GM18511 (cell line): Measurements from ENCODE around the gene AAK1.
"Not testable (repeated sequence)": the region's sequence is repeated elsewhere in the genome, so short reads cannot be mapped to it uniquely, and the experiment has no call there.

Experiments
- ATAC-seq: cut with Tn5 transposase; IDR thresholded peaks from one replicate; pipeline ENCODE4 v1.9.1; 2021; ENCODE audit warnings: mild to moderate bottlenecking, moderate library complexity; ENCODE audit not compliant: unreplicated experiment

Gene AAK1

DNA sequence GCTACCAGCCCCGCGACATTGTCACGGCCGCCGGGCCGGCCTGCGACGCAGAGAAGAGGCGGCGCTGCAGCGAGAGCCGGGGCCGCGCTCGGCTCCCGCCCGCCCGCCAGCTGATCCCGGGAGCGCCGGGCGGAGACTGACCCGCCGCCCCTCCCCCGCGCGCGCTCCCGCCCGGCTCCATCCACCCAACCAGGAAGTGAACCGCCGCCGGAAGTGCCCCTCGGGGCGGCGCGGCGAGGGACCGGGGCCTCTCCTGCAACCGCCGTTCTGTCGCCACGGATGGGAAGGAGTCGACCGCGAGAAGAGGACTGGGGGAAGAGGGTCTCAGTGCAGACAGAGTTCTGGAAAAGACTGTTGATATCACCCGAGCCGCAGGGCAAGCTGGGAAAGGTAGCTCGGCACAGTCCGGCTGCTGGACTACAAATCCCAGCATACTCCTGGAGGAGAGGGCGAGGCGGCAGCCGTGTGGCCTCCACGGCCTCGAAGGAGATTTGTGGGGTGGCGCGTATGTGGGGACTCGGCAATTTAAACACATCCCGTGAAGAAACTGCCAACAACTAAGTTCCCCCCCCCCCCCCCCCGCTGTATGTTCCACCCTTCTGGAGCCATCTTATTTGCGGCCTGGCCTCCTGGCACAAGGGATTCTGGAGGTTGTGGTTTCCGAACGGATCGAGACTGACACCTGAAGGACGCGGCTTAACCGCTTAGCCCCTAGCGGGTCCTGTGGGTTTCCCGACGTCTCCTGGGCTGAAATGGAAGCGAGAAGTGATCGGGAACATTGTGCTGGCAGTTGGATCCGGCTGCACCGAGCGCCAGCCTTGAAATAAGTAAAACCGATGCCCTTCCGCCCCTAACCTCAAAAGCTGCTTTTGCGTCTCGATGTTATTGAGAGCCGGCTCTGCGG lies at the start of gene AAK1:
Gene AAK1 (minus strand): TSS at position 138 of the 904 bp plus-strand sequence. CDS start 699 bp downstream, outside the sequence.
- ATAC-seq = peak; percentile 46

DNA sequence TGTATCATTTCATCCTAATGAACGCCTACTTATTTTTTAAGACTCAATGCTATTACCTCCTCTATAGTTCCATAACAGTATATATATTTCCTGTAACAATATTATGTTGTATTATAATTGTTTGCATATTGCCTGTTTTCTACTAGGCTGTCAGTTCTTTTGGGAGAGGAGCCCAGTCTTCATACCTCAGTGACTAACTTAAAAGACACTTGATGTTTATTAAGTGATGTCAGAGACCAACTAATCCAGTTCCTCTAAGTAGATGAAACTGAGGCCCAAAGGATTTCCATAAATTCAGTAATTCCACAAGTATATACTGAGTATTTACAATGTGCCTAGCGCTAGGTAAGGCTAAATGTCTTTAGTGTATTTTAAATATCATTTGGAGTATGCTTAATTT lies 48.9 kb upstream of the AAK1 start:
- ATAC-seq = no peak

DNA sequence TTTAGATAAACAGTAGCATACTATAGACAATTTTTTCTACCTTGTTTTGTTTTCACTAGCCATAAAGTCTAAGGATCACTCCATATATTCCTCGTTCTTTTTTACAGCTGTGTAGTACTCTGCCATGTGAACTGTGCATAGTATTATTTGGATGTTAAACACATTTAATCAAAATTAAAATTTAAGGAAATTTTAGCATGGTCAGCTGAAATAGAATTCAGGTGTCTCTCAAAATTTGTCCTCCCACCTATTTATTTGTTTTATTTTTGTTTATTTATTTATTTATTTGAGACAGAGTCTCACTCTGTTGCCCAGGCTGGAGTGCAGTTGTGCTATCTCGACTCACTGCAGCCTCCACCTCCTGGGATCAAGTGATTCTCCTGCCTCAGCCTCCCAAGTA lies 46.4 kb upstream of the AAK1 start:
- ATAC-seq = no peak

DNA sequence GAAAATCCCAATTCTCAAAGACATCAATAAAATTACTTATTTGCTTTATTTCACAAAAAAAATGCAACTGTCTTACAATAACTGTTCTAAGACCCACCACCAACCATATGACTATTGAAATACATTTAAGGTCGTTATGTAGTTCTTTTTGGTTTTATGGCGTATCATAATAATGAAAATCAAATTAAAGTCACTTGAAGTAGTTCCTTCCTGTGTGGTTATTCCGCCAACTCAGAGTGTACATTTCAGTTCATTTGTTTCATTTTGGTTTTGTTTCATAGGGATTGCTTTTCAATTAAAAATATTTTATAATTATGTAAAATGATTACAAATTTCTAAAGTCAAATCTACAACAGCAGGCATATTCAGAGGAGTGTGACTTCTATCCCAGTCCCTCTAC lies 45.9 kb upstream of the AAK1 start:
- no peak for ATAC-seq

DNA sequence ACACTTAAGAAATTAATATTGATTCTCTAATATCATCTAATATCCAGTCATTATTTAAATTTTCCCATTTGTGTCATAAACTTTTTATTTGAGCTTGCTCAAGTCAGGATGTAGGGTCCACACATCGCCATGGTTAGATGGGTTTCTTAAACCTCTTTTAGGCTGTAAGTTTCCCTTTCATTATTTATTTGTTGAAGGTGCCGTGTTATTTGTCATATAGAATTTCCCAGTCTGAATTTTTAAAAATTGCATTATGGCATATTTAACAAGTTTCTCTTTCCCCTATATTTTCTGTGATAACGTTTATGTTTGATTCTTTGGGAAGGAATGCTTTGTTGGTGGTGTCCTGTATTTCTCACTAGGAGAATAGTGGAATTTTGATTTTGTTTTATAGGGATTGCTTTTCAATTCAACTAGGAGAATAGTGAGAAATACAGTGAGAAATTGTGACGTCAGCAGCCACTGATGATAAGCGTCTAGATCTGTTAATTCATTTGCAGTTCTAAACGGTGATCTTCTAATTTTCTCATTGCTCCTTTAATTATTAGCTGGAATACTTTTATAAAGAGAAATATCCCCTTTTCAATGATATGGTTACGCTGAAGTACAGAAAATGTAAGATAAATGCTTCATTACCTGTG lies 44.6 kb upstream of the AAK1 start:
- ATAC-seq = no peak

DNA sequence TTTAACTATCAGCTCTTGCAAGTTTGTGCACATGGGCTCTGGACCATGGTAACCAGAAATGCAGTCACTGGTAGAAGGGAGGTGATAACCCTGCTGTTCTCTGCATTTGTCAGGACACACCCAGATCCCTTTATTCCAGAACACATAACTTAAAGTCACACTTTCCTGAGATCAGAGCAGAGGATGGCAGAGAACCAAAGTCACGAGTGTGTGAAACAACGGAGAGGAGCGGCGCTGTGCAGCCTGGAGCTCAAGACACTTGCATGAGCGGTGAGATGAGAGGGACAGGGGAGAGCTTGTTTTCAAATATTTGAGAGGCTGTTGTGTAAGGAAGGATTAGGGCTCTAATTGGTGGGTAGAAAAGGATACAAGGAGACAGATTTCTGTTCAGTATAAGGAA lies 43.3 kb upstream of the AAK1 start:
- ATAC-seq = no peak

DNA sequence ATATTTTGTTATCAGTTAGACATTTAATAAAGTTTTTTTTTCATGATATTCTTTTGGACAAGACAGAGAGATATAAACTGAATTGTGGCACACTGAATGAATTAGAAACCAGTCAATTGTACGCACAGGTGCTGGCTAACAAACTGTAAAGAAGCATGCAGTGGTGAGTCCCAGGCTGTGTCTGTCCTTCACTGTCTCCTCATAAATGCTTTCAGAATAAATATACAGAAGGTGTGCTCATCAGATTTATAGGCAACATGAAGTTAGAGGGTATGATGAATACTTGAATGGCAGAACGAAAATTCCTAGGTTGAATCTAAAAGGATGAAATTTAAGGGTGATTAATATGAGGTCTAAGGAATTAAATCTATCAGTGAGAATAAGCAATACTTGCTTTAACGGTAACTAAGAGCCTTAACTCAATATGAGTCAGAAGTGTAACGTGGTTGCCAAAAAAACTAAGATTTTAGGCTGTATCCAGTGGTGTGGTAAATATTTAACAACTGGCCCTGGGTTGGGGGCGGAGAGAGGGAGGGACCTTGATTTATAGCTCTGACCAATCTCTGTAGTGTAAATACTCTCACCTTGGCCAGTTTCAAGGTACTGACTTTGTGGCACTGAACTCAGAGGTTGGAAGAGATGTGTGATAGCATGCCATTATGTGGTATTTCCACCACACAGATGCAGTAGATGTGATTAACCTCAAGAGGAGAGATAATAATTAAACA lies 41.9 kb upstream of the AAK1 start:
- ATAC-seq = peak; percentile 85

DNA sequence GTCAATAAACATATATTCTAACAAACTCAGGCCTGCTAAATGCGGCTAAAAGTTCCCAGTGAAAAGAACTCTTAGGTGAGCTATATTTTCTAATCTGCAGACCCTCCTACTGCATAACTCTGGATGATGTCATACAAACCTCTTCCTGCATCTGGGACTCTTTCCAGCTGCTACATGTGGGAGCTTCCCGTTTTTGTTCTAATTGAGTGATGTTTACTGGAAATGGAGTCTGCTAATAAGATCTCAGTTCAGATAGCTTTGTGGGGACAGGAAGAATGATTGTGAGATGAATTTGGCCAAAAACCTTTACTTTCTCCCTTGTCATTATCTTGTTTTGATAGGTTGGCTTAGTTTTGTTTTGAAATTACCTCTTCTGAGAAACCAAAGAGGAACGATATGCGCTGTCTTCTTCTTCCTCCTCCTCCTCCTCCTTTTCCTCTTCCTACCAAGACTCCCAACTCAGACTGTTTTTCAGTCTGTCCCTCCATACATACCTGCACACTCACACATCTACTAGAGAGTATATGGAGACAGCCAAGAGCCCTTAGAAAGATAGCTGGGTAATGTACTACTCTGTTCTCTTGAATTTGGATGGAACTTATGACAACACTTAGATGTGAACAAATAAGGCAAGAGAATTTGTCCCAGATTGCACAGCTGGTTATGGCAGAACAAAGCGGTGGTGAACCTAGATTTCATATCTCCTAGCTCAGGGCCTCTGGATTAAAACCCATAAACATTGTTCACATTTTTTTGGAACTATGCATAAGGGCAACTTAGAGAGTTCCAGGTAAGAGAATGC lies 39.8 kb upstream of the AAK1 start:
- ATAC-seq = no peak

DNA sequence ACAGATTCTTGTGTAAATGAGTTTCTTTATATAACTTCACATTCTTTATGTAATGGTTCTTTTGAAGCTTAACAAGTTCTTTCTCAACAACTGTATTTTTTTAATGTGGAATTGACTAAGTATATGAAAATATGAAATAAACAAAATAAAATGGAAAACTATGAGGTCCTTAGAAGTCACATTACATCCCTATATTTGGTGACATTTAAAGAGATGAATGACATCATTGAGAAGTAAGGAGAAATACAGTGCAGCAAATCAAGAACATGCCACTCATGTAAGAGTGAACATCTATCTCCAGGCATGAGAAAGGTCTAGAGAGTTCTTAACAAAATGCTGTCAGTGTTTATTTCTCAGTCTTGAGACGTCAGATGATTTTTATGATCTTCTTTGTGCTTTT lies 39.0 kb upstream of the AAK1 start:
- ATAC-seq = no peak

DNA sequence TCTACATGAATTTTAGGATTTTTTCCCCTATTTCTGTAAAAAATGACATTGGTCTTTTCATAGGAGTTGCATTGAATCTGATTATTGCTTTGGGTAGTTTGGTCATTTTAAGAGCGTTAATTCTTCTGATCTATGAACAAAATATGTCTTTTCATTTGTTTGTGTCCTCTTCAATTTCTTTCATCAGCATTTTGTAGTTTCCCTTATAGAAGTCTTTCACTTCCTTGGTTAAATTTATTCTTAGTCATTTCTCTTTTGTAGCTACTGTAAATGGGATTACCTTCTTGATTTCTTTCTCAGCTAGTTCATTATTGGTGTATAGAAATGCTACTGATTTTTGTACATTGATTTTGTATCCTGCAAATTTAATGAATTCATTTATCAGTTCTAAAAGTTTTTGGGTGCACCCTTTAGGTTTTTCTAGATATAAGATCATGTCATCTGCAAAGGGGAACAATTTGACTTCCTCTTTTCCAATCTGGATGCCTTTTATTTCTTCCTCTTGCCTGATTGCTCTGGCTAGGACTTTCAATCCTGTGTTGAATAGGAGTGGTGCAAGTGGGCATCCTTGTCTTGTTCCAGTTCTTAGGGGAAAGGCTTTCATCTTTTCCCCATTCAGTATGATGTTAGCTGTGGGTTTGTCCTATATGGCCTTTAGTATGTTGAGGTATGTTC lies 36.6 kb upstream of the AAK1 start:
- ATAC-seq = no peak

DNA sequence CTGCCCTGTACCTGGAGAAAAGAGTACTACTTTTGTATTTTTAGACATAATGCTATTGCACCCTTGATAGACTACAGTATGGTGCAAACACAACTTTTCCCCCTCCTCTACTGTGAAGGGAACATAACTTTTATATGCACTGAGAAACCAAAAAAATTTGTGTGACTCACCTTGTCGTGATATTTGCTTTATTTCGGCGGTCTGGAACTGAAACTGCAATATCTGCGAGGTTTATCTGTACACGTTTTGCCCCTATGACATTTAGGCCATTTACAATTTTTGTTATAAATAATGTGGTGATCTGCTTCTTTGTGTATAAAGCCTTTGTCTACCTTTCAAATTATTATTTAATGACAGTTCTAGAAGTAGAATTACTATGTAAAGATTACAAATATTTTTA lies 34.4 kb upstream of the AAK1 start:
- ATAC-seq = no peak

DNA sequence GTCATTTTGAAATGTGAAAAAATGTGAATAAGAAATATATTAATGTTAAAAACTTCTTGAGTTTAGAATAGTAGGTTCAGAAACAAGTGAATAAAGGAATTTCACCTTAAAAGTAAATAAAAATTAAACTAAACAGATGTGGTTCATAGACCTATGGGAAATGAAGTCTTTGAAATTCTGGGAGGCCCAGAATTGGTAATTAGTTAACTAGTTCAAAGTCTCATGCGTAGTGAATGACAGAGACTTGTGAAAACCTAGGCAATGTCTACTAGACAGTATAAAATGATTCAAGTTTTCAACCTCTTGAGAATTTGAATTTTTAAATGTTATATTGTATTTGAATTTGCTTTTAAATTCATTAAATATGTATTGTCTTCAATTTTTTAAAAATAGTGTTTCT lies 32.6 kb upstream of the AAK1 start:
- no peak for ATAC-seq

DNA sequence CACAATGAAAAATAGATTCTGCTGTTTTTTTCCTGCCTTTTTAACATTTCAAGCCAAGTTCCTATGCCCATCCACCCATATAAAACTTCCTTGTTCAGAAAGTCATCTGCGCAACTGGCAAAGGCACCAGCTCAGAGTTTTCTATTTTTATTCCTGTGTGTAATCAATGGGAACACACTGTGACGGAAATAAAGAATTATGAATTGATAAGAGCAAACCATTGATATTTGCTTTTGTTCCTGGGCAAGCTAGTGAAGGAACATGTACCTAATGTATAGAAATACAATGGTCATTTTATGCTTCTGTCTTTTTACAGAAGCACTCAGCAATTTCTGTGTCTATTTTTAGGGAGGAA lies 30.8 kb upstream of the AAK1 start:
- no peak for ATAC-seq

DNA sequence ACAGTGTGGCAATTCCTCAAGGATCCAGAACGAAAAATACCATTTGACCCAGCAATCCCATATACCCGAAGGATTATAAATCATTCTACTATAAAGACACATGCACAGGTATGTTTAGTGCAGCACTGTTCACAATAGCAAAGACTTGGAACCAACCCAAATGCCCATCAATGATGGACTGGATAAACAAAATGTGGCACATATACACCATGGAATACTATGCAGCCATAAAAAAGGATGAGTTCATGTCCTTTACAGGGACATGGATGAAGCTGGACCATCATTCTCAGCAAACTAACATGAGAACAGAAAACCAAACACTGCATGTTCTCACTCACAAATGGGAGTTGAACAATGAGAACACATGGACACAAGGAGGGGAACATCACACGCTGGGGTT lies 29.6 kb upstream of the AAK1 start:
- not testable (repeated sequence) for ATAC-seq

DNA sequence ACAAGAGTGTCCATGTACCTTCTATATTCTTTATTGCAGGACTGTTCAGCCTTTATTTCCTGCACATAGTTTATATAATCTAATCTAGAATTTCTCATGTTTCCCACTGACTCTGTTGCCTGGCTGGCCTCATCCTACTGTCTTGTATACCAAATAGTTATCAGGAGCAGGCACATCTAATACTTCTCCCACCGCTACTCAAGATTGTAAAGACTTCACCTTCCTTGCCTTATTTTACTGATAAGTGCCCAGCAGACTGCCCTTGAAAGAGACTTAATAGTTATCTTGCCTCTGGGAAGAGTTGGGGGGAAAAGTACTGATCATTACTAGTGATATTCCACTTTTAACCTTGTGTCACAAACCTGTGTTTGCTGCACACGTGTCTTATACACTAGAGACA lies 26.1 kb upstream of the AAK1 start:
- ATAC-seq = no peak

DNA sequence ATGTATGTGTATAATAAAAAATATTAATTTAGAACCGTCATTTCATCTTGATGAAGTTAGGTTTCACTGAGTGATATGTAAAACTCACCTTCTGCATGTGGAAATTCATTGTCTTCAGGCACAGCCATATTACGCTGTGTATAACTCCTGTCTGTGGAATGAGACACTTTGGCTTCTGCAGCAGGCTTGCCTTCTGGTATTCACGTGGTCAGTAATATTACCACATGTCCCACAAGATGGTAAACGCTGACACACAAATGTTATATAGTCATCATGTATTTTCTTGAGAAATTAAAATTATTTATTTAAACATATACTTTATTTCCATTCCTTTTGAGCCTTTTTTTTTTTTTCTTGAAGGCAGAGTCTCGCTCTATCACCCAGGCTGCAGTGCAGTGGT lies 25.1 kb upstream of the AAK1 start:
- no peak for ATAC-seq

DNA sequence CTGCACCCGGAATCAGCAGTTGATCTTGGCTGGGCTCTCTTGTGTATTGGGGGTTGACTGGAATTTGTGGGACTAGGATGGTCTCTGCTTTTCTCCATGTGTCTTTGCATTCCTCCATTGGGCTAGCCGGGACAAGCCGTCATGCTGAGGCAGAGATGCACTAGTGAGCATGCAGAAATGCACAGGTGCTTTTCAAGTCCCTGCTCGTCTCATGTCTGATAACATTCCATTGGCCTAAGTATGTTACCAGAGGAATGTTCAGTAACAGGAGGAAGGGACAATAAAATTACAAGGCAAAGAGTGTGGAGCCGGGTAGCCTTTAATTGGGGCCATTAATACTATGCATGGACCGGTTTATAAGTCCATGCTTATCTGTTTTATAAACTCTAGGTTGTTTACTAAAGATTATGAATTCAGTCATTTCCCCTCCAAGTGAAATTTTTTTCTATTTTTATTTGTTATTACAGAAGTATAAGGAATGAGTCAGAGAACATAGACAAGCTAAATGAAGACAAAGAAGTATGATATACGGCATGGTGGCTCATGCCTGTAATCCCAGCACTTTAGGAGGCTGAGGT lies 24.4 kb upstream of the AAK1 start:
- no peak for ATAC-seq

DNA sequence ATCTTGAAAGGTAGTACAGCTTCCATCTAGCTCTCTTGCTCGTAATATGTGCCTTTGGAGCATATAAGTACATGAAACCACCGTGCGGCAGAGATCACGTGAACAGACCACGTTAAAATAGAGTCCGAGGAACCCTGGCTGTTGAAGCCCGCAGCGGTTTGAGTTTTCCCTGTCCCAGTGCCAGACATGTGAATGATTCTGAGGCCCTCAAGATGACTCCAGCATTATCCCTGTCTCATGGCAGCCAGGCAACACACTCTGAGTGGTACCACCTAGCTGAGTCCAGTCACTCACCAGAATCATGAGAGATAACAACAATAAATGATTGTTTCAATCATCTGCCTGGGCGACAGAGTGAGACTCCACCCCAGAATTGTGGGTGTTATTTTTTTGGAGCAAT lies 21.6 kb upstream of the AAK1 start:
- ATAC-seq = no peak

DNA sequence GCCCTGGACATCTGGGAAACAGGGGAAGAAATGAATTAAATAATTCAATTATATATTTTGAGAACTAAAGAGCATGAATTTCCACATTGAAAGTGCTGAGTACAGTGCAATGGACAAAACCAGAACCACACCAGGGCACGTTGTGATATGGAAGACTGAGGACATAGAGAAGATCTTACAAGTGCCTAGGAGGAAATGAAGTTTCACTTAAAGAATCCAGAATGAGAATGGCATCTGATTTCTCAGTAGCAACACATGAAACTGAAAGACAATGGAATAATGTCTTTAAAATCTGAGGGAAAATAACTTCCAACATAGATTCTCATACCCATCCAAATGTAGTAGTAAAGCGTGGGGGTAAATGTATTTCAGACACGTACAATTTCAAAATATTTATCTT lies 20.3 kb upstream of the AAK1 start:
- no peak for ATAC-seq

DNA sequence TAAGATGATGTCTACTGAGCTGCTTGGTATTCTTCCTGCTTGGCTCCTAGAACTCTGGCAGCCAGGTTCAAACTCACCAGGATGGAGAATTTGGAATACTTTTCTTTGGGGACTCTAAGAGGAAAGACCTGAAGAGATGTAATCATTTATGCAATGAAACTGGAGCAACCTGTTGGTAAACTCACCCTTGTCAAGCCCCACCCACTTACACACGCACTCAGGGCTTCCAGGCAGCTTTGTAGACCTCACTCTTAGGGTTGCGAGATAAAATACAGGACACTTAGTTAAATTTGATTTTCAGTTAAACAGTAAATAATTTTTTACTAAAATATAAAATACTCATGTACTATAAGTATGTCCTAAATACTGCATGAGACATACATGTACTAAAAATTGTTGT lies 19.0 kb upstream of the AAK1 start:
- not testable (repeated sequence) for ATAC-seq
